HG03280 (cell line): ENCODE results near the gene ME3.

Experiments used
- ATAC-seq: cut with Tn5 transposase; IDR thresholded peaks from one replicate; pipeline ENCODE4 v1.9.1; 2021; ENCODE audit warnings: mild to moderate bottlenecking, moderate library complexity; ENCODE audit not compliant: unreplicated experiment

ME3 gene

DNA sequence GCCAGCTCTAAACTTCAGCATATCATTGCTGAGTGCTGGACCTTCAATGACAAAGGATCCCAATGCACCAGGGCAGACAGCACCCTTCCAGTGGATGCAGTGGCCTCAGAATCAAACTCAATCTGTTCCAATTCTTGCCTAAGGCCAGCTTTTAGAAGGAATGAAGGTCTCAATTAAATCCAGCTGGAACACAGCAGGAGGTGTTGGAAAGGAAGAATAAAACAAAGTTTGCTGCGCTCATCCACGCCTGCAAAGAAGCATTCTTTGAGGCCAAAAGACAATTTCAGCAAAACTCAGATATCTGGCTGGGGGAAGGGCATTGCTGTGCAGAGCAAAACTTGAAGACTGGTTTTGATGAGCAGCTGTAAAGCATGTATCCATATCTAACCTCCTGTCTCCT, 177.1 kb downstream of the ME3 start:
- ATAC-seq = no peak

DNA sequence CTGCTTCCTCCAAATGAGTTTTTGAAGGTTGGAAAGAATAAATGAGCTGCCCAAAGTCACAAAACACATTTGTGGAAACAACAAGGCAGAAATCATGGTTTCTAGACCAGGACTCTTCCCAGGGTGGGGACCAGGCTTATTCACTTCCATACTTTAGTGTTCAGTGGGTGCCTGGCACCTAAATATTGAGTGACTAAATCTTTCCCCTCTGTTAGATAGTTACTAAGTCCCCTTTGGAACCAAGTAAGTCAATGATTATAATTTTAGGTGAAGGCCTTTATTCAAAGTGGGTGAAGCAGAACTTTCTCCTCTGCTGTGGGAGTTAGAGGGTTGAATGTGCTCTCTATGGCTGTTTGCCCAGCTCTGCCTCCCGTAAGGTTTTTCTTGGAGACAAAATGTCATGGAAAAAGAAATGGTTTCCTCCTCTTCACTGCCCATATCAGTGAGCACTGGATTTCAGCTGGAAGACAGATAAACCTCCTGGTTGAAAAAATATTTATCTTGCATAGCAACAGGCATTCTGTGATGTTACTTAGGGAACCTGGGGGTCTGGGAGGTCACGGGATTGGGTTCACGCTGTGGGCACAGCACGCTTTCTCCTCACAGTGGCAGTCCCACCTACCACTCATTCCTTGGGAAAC, 179.9 kb downstream of the ME3 start:
- ATAC-seq = no peak

DNA sequence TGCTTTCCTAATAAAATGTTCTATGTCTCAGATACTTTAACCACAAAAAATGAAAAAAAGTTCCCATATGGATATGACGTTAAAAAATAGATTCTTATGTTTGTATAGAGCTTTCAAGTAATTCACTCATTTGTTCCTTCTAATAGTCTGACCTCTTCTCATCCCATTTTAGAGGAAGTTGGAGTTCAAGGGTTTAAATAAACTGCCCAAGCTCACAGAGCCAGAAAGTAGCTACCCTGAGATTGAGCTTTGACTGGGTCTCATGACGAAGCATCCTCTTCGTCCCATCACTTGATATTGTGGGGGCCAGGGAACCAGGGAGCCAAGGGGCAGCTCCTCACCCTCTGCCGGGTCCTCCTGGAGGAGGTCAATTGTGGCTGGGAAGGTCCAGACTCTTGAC, 181.4 kb downstream of the ME3 start:
- ATAC-seq = no peak

DNA sequence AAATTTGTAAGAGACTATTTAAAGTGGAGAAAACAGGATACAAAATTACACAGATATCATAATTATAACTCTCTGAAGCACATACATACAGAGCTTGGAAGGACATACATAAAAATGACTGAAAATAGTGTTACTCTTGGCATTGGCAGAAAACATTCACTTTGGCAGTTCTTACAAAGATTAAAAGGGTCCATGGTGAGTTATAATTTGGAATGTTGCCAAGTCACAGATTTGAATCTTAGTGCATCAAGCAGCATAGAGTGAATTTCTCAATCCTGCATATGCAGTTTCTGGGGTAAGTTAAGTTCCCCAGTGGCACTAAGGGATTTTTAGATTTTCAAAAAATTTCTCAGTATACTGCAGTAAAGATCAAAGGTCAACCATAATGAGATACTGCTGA, 181.8 kb downstream of the ME3 start:
- no peak for ATAC-seq

DNA sequence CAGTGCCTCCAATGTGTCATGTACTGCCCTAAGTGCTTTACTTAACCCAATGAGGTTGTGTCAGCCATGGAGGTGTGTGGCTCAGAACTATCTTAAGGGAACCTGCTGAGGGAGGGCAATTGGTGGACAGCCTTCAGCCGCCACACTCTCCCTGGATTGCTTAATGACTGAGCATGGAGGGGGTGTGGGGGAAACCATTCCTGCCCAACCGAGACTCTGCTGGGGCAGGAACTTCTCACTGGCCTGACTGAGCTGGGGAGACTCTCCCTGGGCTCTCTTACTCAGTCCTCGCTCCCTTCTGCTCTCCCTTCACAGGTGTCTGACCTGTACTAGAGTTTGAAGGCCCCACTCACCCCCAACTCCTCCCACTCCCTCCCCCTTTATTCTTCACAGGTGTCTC, 183.0 kb downstream of the ME3 start:
- ATAC-seq = no peak

DNA sequence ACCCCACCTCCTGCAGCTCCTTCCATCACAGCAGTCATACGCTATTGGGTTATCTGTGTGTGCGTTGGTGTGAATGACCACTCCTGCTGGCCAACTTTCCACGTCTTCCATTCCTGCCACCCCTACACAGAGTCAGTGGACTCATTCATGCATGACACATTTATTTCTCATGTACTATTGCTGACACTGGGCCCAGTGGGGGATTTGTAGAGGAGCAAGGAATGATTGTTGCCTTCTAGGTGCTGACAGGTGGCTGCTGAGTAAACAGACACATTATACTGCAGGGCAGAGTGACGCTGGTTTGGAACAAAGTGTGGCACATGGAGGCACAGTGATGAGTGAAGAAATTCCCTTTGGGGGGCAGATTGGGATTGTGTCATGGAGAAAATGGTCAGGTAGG, 183.9 kb downstream of the ME3 start:
- no peak for ATAC-seq

DNA sequence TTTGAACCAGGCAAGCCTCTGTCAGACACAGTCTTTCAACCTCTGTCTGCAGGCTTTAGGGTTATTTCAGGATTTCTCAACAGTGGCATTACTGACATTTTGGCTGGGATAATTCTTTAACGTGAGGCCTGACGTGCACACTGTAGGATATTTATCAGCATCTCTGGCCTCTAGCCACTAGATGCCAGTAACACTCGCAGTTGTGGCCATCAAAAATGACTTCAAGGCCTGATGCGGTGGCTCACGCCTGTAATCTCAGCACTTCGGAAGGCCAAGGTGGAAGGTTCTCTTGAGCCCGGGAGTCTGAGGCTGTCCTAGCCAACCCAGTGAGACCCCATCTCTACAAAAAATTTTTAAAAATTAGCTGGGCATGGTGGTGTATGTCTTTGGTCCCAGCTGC, 184.7 kb downstream of the ME3 start:
- no peak for ATAC-seq

DNA sequence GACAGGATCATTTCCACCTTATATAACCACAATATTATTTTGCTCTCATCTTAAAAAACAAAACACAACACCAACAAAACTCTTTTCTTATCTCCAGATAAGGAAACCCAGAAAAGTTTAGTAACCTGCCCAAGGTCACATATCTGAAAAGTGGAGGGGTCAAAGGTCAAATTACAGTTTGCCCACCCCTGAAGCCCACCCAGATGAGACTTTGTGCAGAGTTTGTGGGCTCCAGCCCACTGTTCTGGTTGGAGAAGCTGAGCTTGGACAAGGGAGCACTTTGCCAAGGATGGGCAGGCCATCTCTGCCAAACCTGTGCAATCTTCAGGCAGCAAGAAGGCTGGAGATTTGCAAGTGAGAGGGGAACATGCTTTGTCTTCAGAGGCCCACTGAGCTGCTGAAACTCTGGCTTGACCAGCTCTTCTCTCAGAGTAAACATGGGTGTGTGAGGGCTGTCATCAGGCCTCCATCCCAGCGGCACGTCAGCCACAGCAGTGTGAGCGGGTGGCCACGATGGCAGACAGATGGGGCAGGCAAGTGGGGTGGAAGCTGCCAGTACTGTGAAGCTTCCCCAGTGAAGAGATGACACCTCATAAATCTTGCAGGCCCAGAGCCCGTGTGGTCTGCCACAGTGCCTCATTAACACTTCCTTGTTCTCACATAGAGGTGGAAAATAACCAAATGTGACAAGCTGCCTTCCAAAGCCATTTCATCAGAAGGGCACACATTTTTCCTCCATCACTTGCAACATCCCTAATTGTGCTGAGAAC, 186.0 kb downstream of the ME3 start:
- no peak for ATAC-seq

DNA sequence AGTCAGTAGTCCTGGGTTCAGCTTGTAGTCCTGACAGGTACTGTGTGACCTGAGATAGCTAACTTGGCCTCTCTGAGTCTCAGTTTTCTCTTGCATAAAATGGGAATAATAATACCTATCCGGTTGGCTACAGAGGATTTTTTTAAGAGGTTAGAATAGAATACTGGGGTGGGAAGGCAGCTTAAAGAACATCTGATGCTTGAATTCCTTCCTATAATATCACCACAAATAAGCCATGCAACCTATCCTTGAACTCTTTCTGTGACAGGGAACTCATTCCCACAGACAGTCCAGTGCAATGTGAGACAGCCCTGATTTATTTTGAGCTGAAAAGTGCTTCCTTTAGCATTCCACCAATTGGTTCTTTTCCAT, 187.6 kb downstream of the ME3 start:
- ATAC-seq = no peak

DNA sequence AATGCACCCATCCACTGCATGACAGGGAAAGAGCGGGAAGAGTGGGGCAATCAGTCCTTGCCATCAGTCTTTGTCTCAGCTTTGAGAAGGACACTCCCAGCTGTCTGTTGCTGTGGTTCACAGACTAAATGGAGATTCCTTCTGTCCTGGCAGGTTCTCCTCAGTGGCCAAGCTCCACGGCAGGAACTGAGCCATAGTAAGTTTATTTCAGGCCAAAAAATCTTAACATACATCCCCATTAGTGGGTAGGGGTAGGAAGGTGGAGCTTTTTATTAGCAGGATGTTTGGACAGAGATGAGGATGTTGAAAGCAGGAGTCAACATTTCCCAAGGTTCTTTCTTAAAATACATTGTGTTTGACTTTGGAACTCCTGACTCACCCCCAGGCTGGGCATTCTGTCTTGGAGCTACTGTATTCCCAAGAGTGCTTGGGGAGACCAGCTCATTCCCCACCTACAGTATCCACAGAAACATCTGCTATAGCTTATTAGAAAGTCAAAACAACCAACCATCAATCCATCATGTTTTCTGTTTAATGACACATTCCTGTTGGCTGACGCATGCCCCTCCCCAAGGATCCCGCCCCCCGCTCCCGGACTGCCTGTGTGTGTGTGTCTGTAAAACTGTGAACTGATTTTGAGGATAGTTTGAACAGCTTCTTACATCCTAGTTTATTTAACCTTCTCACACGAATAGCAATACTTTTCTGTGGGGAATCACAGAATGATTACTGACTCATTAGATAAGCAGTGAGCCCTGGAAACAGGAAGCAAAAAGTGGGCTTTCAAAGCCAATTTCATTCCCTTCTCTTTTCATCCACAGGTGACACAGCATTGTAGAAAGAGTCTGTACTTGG, 188.2 kb downstream of the ME3 start:
- ATAC-seq = no peak

DNA sequence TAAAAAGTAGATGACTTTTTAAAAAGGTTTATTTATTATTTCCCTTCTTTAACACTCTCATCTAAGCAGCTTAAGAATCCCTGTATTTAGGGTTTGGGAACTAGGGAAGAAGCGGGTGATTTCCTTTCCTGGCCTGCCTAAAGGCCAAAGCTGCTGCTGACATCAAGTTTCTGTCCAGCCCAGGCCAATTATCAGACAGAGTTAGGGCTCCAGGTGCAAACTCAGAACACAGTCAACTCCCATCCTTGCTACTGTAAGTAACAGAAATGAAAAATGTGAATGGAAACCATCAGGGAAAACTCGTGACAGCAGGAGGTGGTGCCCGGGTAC, 188.8 kb downstream of the ME3 start:
- no peak for ATAC-seq

DNA sequence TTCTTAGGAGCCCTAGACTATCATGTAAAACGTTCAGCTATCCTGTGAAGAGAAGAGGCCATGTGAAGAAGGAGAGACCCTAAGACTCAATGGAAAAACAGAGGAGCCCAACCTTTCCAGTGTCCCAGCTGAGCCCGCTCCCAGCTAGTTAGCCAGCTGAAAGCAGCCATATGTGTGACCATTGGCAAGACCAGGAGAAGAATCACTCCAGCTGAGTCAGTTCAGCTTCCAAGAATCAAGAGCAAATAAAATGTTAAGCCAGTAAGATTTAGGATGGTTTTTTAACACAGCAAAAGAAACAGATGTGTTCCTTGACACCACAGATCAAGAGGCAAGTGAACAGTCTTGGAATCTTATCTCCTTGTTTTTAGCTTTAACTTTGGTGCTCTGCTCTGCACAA, 189.7 kb downstream of the ME3 start:
- ATAC-seq = no peak

DNA sequence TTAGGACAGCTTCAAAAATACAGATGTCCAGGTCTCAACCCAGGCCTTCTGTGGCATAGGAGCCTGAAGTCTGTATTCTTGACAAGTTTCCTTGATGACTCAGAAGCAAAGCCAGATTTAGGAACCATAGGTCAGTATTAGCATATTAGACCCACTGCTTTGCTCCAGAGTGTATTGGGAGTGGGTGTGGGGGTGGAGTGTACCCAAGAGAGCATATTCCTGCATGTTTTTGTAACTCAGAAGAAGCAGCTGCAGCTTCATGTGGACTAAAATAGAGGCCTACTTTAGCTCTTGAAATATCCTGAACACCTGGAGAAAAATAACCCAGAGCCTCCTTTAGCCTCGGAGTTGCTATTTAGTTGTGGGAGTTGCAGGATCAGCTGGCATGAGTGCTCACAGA, 191.0 kb downstream of the ME3 start:
- ATAC-seq = no peak

DNA sequence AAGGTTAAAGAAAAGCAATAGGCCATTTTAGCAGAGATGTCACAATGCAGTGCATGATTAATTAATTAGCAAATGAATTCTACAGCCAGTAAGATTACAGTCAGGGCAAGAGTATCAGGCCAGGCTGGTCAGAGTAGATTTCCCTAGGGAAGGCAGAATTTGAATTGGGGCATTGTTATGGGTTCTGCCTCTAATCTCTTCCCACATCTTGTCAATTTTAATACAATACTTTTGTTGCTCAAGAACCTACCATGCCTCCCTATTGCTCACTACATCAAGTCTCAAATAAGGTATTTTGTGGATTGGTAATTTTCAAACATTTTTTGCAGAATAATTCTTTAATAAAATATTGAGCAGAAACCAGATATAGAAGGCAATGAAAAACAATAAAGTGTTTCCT, 194.1 kb downstream of the ME3 start:
- ATAC-seq = no peak

DNA sequence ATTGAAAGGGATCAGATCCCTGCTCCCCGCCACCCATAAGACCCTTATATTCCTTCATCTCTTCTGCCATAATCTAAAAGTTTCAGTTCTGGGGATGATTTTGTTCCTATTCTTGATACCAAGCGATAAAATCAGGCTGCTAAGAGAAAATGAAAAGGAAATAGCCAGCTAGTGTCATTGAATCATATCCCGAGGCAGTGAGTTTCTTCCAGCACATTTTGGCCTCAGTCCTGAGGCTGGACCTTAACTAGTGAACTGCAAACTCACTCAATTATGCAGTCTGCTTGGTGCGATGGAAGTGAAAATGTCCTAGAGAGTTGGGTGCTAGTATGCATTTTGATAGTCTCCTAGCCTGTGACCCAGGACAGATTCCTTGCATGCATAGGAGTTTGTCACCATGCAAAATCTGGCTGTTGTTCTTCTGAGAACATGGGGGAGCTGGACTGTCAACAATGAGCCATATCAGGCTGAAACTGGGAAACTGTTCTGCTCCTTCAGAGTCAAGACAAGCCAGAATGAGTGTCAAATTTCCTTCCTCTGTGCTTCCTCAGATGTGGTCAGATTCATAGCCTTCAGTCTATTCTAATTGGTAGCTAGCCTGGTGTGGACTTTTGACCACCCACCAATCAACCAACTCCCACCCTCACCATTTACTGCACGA, 194.8 kb downstream of the ME3 start:
- ATAC-seq = no peak

DNA sequence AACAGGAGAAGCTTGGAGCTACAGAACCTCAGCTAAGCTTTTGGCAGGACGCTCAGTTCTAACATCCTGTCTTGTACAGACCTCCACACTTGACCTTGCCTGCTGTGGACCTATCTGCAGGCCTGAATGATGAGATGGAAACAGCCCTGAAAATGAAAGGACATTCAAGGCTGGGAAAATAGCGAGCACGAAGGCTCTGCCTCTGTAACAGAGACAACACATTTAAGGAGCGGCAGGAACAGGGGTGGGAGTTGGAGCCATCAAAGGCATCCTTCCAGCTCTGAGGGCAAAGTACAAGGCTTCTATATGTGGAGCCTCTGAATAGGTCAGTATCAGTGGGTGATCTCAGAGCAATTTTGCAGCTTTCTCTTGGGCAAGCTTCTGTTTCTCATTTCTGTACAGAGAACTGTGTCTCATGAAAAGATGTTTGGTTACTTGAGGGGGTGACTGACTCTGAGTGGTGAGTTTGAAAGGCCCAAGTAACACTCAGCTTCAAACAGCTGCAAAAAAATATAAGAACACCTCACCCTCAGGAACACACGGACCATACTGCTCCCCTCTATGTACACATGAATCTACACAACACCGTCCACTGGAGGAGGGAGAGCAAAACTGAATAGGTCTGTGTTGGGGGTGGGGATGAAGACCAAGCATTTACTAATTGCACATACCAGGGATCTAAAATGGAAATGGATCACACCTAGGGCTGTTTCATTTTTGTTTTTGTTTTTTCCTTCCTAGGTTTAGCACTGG, 196.1 kb downstream of the ME3 start:
- ATAC-seq = no peak

DNA sequence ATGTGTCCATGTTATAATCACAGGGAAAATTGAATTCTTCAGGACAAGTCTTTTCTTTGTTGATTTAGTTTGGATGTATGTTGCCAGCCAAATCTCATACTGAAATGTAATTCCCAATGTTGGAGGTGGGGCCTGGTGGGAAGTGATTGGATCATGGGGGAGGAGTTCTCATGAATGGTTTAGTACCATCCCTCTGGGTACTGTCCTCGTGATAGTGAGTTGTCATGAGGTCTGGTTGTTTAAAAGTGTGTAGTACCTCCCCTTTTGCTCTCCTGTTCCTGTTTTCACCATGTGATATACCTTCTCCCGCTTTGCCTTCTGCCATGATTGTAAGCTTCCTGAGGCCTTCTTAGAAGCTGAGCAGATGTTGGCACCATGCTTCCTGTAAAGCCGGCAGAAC, 197.4 kb downstream of the ME3 start:
- ATAC-seq = no peak

DNA sequence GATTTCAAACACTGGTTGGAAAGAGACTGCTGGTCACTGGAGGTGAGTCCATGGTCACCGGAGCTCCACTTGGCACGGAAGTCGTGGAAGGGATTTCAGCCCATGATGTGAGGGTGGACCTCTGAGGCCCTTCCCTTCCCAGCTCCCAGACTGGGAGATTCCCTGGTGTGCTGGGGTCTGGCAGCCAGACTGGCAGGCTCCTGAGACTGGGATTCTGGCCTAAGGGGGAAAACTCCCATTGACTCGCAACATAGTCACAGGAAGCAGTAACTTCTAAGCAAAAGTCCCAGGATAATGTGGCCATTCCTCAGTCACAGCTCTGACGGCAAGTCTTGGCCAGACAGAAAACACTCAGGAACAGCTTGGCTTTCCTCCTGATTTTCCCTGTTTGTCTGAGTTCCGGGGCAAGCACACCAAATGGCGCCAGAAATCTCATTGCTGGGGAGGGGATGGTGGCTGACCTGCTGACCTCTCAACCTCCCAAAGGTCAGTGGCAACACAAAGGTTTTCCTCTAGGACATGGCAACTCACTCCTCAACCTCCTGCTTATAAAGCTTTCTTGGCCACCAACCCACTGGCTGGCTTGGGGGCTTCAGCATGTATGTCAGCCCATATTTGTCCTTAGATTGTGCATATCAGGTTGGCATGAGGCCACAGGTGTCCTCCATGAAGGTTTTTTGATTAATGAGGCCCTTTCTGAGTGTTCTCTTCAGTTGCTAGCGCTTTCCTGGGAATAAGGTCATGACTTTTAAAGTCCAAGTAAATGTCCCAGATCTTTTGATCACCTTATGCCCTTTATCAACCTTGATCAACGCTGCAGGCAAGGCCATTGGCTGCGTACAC, 198.2 kb downstream of the ME3 start:
- ATAC-seq = no peak

DNA sequence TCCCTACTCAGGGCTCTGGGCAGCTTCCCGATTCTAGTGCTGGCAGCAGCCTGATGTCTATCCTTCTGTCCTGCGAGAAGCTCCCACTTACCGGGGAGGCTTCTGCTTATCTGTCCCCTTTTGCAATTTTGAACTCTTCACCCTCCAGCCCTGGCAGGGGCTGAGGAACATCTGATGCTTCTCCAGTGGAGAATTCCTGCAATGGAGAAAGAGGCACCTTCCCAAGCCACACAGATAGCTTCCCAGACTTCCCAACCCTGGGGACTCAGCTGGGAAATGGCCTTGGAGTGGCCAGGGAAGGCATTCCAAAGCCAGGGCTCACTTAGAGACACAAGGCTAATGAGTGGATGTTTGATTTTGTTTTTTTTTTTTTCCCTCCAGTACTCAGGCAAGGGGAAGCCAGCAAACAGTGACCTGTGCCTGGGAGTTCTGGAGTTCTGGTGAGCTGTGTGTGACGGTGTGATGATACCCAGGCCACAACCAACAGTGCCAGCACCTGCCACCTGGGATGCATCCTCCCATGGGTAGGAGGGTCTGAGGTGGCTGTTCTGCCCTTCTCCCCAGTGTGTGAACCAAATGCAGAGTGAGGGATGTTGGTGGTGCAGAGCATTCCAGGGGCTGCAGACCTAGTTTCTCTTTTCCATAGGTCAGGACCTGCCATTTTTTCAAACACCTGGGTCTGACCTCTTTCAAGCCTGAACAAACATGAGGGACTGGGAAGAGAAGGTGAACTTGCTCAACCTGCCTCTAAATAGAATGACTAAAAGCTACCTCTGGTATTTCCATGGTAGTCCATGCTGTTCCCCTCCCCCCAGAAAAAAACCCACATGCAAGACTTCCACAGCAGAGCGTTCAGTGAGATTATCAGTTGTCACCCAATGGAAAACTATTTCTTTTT, 202.7 kb downstream of the ME3 start:
- no peak for ATAC-seq
